Right lobe of liver (tissue), 4 donors: ENCODE measurements around the gene ITGA11.

Experiments used
- CTCF ChIP-seq, 4 donors: fragments of 200-600 bp in 3 of 4; fragments of 450-650 bp in 1 of 4; IDR thresholded peaks; one replicate each; pipeline versions ENCODE4 v1.5.1 to v1.8.0; 2016 to 2022; ENCODE audit warnings: antibody characterized with exemption in 4 of 4, mild to moderate bottlenecking in 2 of 4
- POLR2A ChIP-seq: fragments of 450-650 bp; IDR thresholded peaks from one replicate; pipeline ENCODE4 v1.6.1; 2017; ENCODE audit warnings: antibody characterized with exemption, mild to moderate bottlenecking
- donor health status: DM: no; HTN: no; CAD: no.
- donor health status: DM: no; HTN: no; CAD: no.
- donor health status: DM: no; HTN: yes; CAD: no.

GRCh38 chr15:68312701-68313204 lies 119.2 kb downstream of the ITGA11 start:
- TF ChIP-seq CTCF (IDR thresholded peaks at IDR 0.05) (no peak), POLR2A (no peak)
